Activated naive CD8-positive, alpha-beta T cell treated with anti-CD3 and anti-CD28 coated beads, Interleukin-2, amount 10 ng/mL, durations not matched to agents 7 days and 5 days (primary cell): ENCODE data around the gene APLN. TPM values are rescaled to one million over a fixed set of nuclear protein-coding genes. Genes with fewer than 3 reads are reported as not detected.

ENCODE experiments used
- total RNA-seq, 2 experiments: library from RNA; stranded (reverse); gene quantifications; one replicate each; pipeline ENCODE4 v1.2.3, GENCODE V29; 2021

The APLN gene
- total RNA-seq, 2 experiments from 2014 or later: 1.9 to 2.4 TPM

Other genes with a start within 250 kb of the APLN start
- under 1 TPM in 1 of 2 experiments, not detected in 1; 0.17 TPM for gene SMARCA1, start 131.5 kb downstream of the APLN start, total RNA-seq
- 1 to 10 TPM; 1.4 to 2.2 TPM for gene OCRL, start 114.7 kb downstream of the APLN start, total RNA-seq
- under 1 TPM; 0.65 to 0.67 TPM for gene XPNPEP2, start 84.0 kb upstream of the APLN start, total RNA-seq
- gene SASH3, start 125.0 kb upstream of the APLN start, total RNA-seq: 100 to 1,000 TPM; 239 to 241 TPM
- gene ZDHHC9, start 188.9 kb upstream of the APLN start, total RNA-seq: 1 to 10 TPM; 5.7 to 6.7 TPM